Activated CD8-positive, alpha-beta T cell treated with anti-CD3 and anti-CD28 coated beads for 36 hours (primary cell): ENCODE measurements around the gene RAD51B. TPM values are rescaled to one million over a fixed set of nuclear protein-coding genes. Genes with fewer than 3 reads are reported as not detected.

Source experiments
- ATAC-seq: fragments of 200-7000 bp; cut with Tn5 transposase; one replicate; pipeline ENCODE4 v1.10.0; 2021; ENCODE audit warnings: mild to moderate bottlenecking, moderate library complexity
- CTCF ChIA-PET: fragments of 350-600 bp; sonication (Branson Sonifier 250); formaldehyde crosslinking; loops from one replicate; lab custom pipeline; 2021; ENCODE audit warnings: antibody characterized with exemption; lab: Charles Lee
- POLR2A ChIA-PET: fragments of 350-600 bp; sonication (Branson Sonifier 250); formaldehyde crosslinking; loops from one replicate; lab custom pipeline; 2021; ENCODE audit warnings: antibody characterized with exemption; lab: Charles Lee
- DNase-seq: peaks from one replicate; pipeline ENCODE4 v3.0.0-alpha.2; 2020
- H3K27ac Mint-ChIP-seq: one replicate; pipeline ENCODE4 v1.8.0; 2021; ENCODE audit warnings: mild to moderate bottlenecking, mixed read lengths
- H3K27me3 Mint-ChIP-seq: one replicate; pipeline ENCODE4 v1.8.0; 2021; ENCODE audit warnings: mixed read lengths
- H3K36me3 Mint-ChIP-seq: one replicate; pipeline ENCODE4 v1.8.0; 2021; ENCODE audit warnings: low read depth, mixed read lengths
- H3K4me1 Mint-ChIP-seq: one replicate; pipeline ENCODE4 v1.8.0; 2021; ENCODE audit warnings: low read depth, mixed read lengths
- H3K4me3 Mint-ChIP-seq: one replicate; pipeline ENCODE4 v1.8.0; 2021; ENCODE audit warnings: mild to moderate bottlenecking, moderate library complexity, mixed read lengths
- H3K9me3 Mint-ChIP-seq: one replicate; pipeline ENCODE4 v1.8.0; 2021; ENCODE audit warnings: mixed read lengths
- intact Hi-C: fragments of 100-400 bp; cut with micrococcal nuclease; formaldehyde crosslinking; loops from one replicate; pipeline ENCODE4 v1.10.0; 2022
- total RNA-seq, 2 experiments: library from RNA; stranded (reverse); gene quantifications; one replicate each; pipeline ENCODE4 v1.2.3, GENCODE V29; 2021
- TF ChIP-seq, protein P1 (sequence below): fragments of 200-600 bp; IDR thresholded peaks from one replicate; pipeline ENCODE4 v1.8.0; 2022; ENCODE audit warnings: antibody characterized with exemption, mild to moderate bottlenecking

Gene RAD51B
- total RNA-seq, 2 experiments from 2014 or later: 38.2 to 40.6 TPM

DNA sequence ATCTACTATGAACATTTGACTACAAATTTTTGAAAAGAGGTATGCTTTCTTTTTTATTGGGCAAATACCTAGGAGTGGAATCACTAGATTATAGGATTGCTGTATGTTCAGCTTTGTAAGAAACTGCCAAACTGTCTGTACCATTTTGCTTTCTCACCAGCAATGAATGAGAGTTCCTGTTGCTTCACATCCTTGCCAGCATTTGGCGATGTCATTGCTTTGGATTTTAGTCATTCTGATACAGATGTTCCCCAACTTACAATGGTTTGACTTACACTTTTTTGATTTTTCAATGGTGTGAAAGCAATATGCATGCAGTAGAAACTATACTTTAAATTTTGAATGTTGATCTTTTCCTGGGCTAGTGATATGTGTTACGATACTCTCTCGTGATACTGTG lies 328.7 kb downstream of the RAD51B start:
- Mint-ChIP-seq H3K27me3 (no peaks in the 10 kb centered on the region), H3K4me3 (no peak overlapping the region), H3K27ac (no peak overlapping the region), H3K9me3 (peaks cover 19% of the 10 kb centered on the region), H3K36me3 (peaks cover 9% of the 10 kb centered on the region), H3K4me1 (peaks cover 16% of the 10 kb centered on the region)
- CTCF ChIA-PET: no interaction called here
- intact Hi-C loops: no loop called here
- POLR2A ChIA-PET: no interaction called here
- ATAC-seq (no peak), DNase-seq (no peak)
- TF ChIP-seq, protein P1, sequence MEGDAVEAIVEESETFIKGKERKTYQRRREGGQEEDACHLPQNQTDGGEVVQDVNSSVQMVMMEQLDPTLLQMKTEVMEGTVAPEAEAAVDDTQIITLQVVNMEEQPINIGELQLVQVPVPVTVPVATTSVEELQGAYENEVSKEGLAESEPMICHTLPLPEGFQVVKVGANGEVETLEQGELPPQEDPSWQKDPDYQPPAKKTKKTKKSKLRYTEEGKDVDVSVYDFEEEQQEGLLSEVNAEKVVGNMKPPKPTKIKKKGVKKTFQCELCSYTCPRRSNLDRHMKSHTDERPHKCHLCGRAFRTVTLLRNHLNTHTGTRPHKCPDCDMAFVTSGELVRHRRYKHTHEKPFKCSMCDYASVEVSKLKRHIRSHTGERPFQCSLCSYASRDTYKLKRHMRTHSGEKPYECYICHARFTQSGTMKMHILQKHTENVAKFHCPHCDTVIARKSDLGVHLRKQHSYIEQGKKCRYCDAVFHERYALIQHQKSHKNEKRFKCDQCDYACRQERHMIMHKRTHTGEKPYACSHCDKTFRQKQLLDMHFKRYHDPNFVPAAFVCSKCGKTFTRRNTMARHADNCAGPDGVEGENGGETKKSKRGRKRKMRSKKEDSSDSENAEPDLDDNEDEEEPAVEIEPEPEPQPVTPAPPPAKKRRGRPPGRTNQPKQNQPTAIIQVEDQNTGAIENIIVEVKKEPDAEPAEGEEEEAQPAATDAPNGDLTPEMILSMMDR: no peak

DNA sequence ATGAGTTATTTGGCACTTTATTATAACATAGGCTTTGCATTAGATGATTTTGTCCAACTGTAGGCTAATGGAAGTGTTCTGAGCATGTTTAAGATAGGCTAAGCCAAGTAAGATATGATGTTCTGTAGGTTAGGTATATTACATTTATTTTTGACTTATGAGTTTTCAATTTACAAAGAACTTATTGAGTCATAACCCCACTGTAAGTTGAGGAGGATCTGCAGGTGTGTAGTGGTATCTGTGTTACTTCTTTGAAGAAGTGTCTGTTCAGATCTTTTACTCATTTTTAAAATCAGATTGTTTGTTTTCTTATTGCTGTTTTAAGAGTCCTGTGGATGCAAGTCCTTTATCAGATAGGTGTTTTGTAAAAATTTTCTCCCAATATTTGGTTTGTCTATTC lies 329.2 kb downstream of the RAD51B start:
- H3K36me3 Mint-ChIP-seq: peaks cover 11% of the 10 kb centered on the region
- no peak overlapping the region for H3K27ac Mint-ChIP-seq
- TF ChIP-seq, protein P1: no peak
- CTCF ChIA-PET: no interaction called here
- H3K4me3 Mint-ChIP-seq: no peak overlapping the region
- POLR2A ChIA-PET: no interaction called here
- H3K9me3 Mint-ChIP-seq: peaks cover 22% of the 10 kb centered on the region
- no peak for DNase-seq
- intact Hi-C loops: no loop called here
- H3K27me3 Mint-ChIP-seq: no peaks in the 10 kb centered on the region
- H3K4me1 Mint-ChIP-seq: peaks cover 11% of the 10 kb centered on the region
- no peak for ATAC-seq

DNA sequence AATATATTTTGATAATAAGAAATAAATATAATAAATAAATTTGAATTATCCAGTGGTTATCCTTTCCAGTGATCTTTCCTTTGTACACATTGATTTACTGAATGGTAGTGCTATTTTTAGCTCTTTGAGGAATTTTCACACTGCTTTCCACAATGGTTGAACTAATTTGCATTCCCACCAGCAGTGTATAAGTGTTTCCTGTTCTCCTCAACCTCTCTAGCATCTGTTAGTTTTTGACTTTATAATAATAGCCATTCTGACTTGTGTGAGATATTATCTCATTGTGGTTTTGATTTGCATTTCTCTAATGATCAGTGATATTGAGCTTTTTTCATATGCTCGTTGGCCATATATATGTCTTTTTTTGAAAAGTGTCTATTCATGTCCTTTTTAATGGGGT lies 333.7 kb downstream of the RAD51B start:
- intact Hi-C loops: no loop called here
- Mint-ChIP-seq H3K36me3 (peaks cover 11% of the 10 kb centered on the region), H3K27ac (no peak overlapping the region), H3K9me3 (peaks cover 27% of the 10 kb centered on the region), H3K4me3 (no peak overlapping the region), H3K27me3 (no peaks in the 10 kb centered on the region), H3K4me1 (peaks cover 3% of the 10 kb centered on the region)
- ChIA-PET CTCF (no interaction called here), POLR2A (no interaction called here)
- DNase-seq (no peak), ATAC-seq (no peak)
- TF ChIP-seq, protein P1: no peak

DNA sequence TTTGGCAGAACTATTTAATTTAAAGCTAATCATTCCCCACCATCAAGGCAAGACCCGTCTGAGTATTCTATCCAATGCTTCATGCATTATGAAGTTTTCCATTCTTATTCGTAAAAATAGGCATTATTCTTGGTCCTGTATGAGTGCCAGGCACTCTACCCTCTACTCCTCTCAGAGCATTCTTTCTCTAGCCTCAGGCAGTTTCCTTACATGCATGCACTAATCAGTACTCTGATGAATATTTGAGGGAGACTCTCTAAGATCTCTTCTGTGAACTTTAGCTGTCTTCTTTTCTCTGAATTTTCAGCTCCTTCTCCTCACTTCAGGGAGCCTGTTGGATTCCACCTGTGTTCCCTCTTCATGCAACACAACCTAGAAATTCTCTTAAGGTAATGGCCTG lies 334.7 kb downstream of the RAD51B start:
- H3K36me3 Mint-ChIP-seq: peaks cover 4% of the 10 kb centered on the region
- H3K9me3 Mint-ChIP-seq: peaks cover 21% of the 10 kb centered on the region
- TF ChIP-seq, protein P1: no peak
- DNase-seq (no peak), ATAC-seq (no peak)
- POLR2A ChIA-PET: interaction anchor here (0.7 kb wide), 1 partner anchor 713 kb away, joined by 3 read pairs; no protein-coding TSS in a partner anchor
- H3K27me3 Mint-ChIP-seq: no peaks in the 10 kb centered on the region
- no peaks in the 10 kb centered on the region for H3K4me1 Mint-ChIP-seq
- CTCF ChIA-PET: no interaction called here
- no peak overlapping the region for H3K27ac Mint-ChIP-seq
- H3K4me3 Mint-ChIP-seq: no peak overlapping the region
- intact Hi-C loops: no loop called here

DNA sequence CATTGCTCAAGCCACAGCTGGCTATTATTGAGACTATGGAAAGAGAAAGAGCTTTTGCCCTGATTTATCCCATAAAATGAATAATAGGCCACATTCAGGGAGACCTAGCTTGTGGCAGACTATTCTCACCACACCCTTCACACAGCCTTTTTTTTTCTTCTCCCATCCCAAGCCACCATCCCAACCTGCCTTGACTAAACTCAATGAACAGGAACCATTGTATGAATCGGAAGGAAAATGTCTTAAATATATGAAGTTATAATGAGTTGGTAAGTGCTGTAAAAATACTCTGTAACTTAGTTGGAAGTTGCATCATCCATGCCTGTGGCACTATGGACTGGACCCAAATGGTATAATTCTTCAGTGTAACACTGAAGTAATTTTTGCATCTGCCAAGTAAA lies 338.4 kb downstream of the RAD51B start:
- no peak for DNase-seq
- Mint-ChIP-seq H3K36me3 (peaks cover 3% of the 10 kb centered on the region), H3K27me3 (no peaks in the 10 kb centered on the region), H3K4me1 (no peaks in the 10 kb centered on the region), H3K9me3 (peaks cover 10% of the 10 kb centered on the region), H3K4me3 (no peak overlapping the region), H3K27ac (peak overlapping the region; percentile 0)
- POLR2A ChIA-PET: no interaction called here
- CTCF ChIA-PET: no interaction called here
- TF ChIP-seq, protein P1: no peak
- ATAC-seq: no peak
- intact Hi-C loops: no loop called here
